Activated T-helper 2 cell treated with anti-CD3 and anti-CD28 coated beads, Interferon-gamma antibody, Interleukin-2, Interleukin-4, amounts not matched to agents 10 μg/mL and 5 μg/mL and 100 μg/mL, durations not matched to agents 14 hours and 24 hours and 36 hours (primary cell): ENCODE data around the gene CCL7. TPM values are rescaled to one million over a fixed set of nuclear protein-coding genes. Genes with fewer than 3 reads are reported as not detected.

Experiments used
- DNase-seq: peaks from one replicate; pipeline ENCODE4 v3.0.0; 2021; ENCODE audit warnings: low spot score
- H3K27ac Mint-ChIP-seq: one replicate; pipeline ENCODE4 v1.8.0; 2021; ENCODE audit warnings: mixed read lengths
- H3K27me3 Mint-ChIP-seq: one replicate; pipeline ENCODE4 v1.8.0; 2021; ENCODE audit warnings: low read depth, mixed read lengths
- H3K36me3 Mint-ChIP-seq: one replicate; pipeline ENCODE4 v1.8.0; 2021; ENCODE audit warnings: low read depth, mixed read lengths
- H3K4me1 Mint-ChIP-seq: one replicate; pipeline ENCODE4 v1.8.0; 2021; ENCODE audit warnings: low read depth, mixed read lengths
- H3K4me3 Mint-ChIP-seq: one replicate; pipeline ENCODE4 v1.8.0; 2021; ENCODE audit warnings: low read depth, mild to moderate bottlenecking, moderate library complexity, mixed read lengths
- H3K9me3 Mint-ChIP-seq: one replicate; pipeline ENCODE4 v1.8.0; 2021; ENCODE audit warnings: mixed read lengths
- intact Hi-C: fragments of 100-400 bp; cut with micrococcal nuclease; formaldehyde crosslinking; loops from one replicate; pipeline ENCODE4 v1.15.1; 2023
- total RNA-seq: library from RNA; stranded (reverse); gene quantifications from 2 replicates; pipeline ENCODE4 v1.2.3, GENCODE V29; 2022

CCL7 gene
- total RNA-seq, 1 donor from 2014 or later = not detected

- intact Hi-C loops = no loop called here
- H3K27ac Mint-ChIP-seq = no peak overlapping the region
Measured at GRCh38 chr17:34265711-34266110, 4.3 kb upstream of the CCL7 start.

DNA sequence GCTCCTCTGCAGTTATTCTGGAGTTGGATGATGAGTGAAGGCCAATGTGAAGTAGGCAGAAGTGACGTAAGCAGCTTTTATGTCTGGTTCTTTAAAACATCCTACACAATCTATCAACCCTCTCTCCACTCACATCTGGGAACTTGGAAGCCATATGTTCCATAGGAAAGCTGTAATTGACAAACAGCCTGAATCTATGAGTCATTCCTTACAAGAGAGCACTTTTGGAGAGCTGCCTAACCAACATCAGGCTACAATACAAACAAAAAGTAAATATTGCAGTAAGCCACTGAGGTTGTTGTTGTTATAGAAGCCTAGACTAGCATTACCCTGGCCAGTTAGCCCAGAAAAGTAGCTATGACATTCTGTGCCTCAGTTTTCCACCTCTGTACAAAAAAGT lies 5.9 kb downstream of the CCL7 start:
- no peak for DNase-seq
- no peaks in the 10 kb centered on the region for H3K9me3 Mint-ChIP-seq
- no peak overlapping the region for H3K27ac Mint-ChIP-seq
- intact Hi-C loops = no loop called here
- no peak overlapping the region for H3K4me3 Mint-ChIP-seq
- no peaks in the 10 kb centered on the region for H3K4me1 Mint-ChIP-seq
- H3K36me3 Mint-ChIP-seq = no peaks in the 10 kb centered on the region
- H3K27me3 Mint-ChIP-seq = peaks cover 46% of the 10 kb centered on the region

More at GRCh38 chr17:34265711-34266110, 4.3 kb upstream of the CCL7 start:
- H3K9me3 Mint-ChIP-seq = no peaks in the 10 kb centered on the region
- H3K4me1 Mint-ChIP-seq = peaks cover 3% of the 10 kb centered on the region
- no peaks in the 10 kb centered on the region for H3K36me3 Mint-ChIP-seq
- peaks cover 42% of the 10 kb centered on the region for H3K27me3 Mint-ChIP-seq
- DNase-seq = no peak
- no peak overlapping the region for H3K4me3 Mint-ChIP-seq

- Mint-ChIP-seq H3K36me3 (no peaks in the 10 kb centered on the region), H3K4me3 (no peak overlapping the region), H3K9me3 (no peaks in the 10 kb centered on the region), H3K27me3 (peaks cover 48% of the 10 kb centered on the region), H3K4me1 (no peaks in the 10 kb centered on the region), H3K27ac (no peak overlapping the region)
- DNase-seq = no peak
- intact Hi-C loops = no loop called here
Measured at GRCh38 chr17:34276826-34277225, 6.8 kb downstream of the CCL7 start.

DNA sequence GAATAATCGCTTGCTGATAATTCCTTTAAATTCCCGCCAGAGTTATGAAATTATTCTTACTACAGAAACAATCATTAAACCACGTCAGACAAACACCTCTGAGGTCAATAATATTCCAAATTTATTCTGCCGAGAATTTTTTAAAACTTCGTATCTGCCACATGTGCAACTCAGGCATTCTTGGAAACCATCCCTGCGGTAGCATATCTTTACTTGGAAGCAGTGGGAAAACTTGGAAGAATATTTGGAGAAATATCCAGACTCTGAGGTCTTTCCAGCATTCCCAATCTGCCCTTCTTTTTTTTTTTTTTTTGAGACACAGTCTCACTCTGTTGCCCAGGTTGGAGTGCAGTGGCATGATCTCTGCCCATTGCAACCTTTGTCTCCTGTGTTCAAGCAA lies 13.6 kb downstream of the CCL7 start:
- Mint-ChIP-seq H3K9me3 (no peaks in the 10 kb centered on the region), H3K4me3 (no peak overlapping the region), H3K27me3 (peaks cover 35% of the 10 kb centered on the region), H3K36me3 (no peaks in the 10 kb centered on the region), H3K27ac (no peak overlapping the region), H3K4me1 (no peaks in the 10 kb centered on the region)
- intact Hi-C loops = no loop called here
- DNase-seq = no peak

- DNase-seq = no peak
- intact Hi-C loops = no loop called here
- Mint-ChIP-seq H3K4me1 (no peaks in the 10 kb centered on the region), H3K36me3 (no peaks in the 10 kb centered on the region), H3K4me3 (no peak within 1 kb of the TSS), H3K27me3 (peaks cover 26% of the 10 kb centered on the region), H3K9me3 (no peaks in the 10 kb centered on the region), H3K27ac (no peak within 1 kb of the TSS)
Measured at GRCh38 chr17:34285286-34285792, 15.3 kb downstream of the CCL7 start, which contains the start of gene CCL11. TSS of gene CCL11 (plus strand) at chr17:34285742. CDS start at chr17:34285809, 67 bp downstream.

DNA sequence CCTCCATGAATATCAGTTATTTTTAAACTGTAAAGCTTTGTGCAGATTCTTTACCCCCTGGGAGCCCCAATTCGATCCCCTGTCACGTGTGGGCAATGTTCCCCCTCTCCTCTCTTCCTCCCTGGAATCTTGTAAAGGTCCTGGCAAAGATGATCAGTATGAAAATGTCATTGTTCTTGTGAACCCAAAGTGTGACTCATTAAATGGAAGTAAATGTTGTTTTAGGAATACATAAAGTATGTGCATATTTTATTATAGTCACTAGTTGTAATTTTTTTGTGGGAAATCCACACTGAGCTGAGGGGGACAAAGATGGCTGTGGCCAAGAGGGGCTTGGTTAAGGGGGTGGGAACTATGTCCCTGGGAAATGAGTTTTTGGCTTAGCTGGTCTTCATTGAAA lies 17.9 kb downstream of the CCL7 start:
- H3K4me3 Mint-ChIP-seq = no peak overlapping the region
- H3K27me3 Mint-ChIP-seq = peaks cover 19% of the 10 kb centered on the region
- H3K36me3 Mint-ChIP-seq = no peaks in the 10 kb centered on the region
- no peaks in the 10 kb centered on the region for H3K4me1 Mint-ChIP-seq
- intact Hi-C loops = no loop called here
- no peak for DNase-seq
- H3K9me3 Mint-ChIP-seq = no peaks in the 10 kb centered on the region
- H3K27ac Mint-ChIP-seq = no peak overlapping the region

GRCh38 chr17:34290586-34290985 lies 20.6 kb downstream of the CCL7 start:
- Mint-ChIP-seq H3K4me3 (no peak overlapping the region), H3K9me3 (no peaks in the 10 kb centered on the region), H3K27ac (no peak overlapping the region), H3K27me3 (peaks cover 19% of the 10 kb centered on the region), H3K36me3 (no peaks in the 10 kb centered on the region), H3K4me1 (no peaks in the 10 kb centered on the region)
- intact Hi-C loops = no loop called here
- DNase-seq = no peak

DNA sequence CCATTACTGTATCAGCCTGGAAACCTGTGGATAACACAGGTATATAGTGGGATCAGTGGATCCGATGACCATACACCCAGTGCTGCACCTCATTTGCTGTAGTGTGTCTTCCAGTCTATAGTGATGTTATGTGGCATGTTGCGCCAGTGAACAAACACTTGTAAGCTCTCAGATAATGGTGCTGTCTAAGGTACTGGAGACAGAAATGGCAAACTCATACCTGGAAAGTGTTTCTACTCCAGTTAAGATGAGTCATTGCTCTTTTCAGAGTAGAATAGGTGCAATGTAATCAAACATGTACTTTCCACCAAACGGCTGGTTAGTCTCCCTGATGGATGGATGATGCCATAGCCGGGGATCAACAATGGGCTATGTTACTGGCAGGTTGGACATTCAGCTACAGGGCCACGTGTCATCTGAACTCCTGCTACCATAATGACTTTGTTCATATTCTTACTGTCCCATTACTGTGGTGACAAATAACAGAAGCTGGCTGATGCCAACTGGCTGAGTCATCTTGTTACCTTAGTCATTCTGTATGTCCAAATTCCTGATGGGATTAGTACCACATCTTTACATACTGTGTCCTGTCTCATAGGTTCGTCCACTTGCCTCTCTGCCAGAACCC lies 21.8 kb downstream of the CCL7 start:
- H3K36me3 Mint-ChIP-seq = no peaks in the 10 kb centered on the region
- no peak for DNase-seq
- H3K4me1 Mint-ChIP-seq = no peaks in the 10 kb centered on the region
- no peak overlapping the region for H3K27ac Mint-ChIP-seq
- H3K4me3 Mint-ChIP-seq = no peak overlapping the region
- H3K27me3 Mint-ChIP-seq = peaks cover 18% of the 10 kb centered on the region
- H3K9me3 Mint-ChIP-seq = no peaks in the 10 kb centered on the region
- intact Hi-C loops = no loop called here

GRCh38 chr17:34299027-34299426 lies 29.0 kb downstream of the CCL7 start:
- H3K36me3 Mint-ChIP-seq = no peaks in the 10 kb centered on the region
- no peak overlapping the region for H3K4me3 Mint-ChIP-seq
- no peak overlapping the region for H3K27ac Mint-ChIP-seq
- H3K4me1 Mint-ChIP-seq = peaks cover 10% of the 10 kb centered on the region
- intact Hi-C loops = no loop called here
- DNase-seq = no peak
- no peaks in the 10 kb centered on the region for H3K9me3 Mint-ChIP-seq
- H3K27me3 Mint-ChIP-seq = peaks cover 10% of the 10 kb centered on the region

- H3K27me3 Mint-ChIP-seq = peaks cover 15% of the 10 kb centered on the region
- no peaks in the 10 kb centered on the region for H3K36me3 Mint-ChIP-seq
- H3K9me3 Mint-ChIP-seq = no peaks in the 10 kb centered on the region
- no peak for DNase-seq
- peaks cover 10% of the 10 kb centered on the region for H3K4me1 Mint-ChIP-seq
- no peak overlapping the region for H3K27ac Mint-ChIP-seq
- intact Hi-C loops = no loop called here
- no peak overlapping the region for H3K4me3 Mint-ChIP-seq
Measured at GRCh38 chr17:34299956-34300577, 30.0 kb downstream of the CCL7 start.

DNA sequence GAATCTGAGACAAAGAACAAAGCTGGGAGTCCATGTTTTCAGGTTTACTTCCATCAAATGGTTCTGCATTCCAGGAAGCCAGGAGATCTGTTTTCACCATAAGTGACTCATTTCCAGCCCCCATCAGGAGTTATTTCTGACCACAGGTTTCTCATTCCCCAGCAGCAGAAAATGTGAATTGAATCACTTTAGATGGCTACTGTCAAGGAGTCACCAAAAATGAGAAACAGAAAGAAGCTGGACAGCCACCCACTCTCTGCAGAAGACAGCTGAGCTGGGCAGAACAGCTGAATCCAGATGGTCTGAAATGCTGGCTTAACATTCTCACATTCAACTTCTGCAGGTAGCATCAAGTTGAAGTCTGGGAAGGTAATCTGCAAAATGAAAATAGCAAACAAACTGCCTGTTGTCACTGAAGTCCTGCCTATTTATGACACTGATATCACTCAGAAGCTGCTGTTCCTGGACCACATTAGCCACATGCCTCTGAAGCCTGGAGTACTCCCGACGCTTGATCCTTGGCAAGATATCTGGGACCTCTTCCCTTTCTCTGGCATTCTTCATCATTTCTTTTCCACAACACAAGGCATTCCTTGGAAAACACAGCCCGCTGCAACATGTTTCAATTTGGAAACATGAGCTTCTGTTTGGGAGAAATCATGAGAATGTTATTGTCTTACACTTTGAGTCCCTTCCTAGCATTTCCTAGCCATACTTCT lies 30.8 kb downstream of the CCL7 start:
- H3K4me3 Mint-ChIP-seq = no peak overlapping the region
- no peak for DNase-seq
- no peak overlapping the region for H3K27ac Mint-ChIP-seq
- H3K27me3 Mint-ChIP-seq = peaks cover 15% of the 10 kb centered on the region
- intact Hi-C loops = no loop called here
- H3K36me3 Mint-ChIP-seq = no peaks in the 10 kb centered on the region
- peaks cover 10% of the 10 kb centered on the region for H3K4me1 Mint-ChIP-seq
- H3K9me3 Mint-ChIP-seq = no peaks in the 10 kb centered on the region

GRCh38 chr17:34301986-34302385 lies 32.0 kb downstream of the CCL7 start:
- no peak overlapping the region for H3K4me3 Mint-ChIP-seq

DNA sequence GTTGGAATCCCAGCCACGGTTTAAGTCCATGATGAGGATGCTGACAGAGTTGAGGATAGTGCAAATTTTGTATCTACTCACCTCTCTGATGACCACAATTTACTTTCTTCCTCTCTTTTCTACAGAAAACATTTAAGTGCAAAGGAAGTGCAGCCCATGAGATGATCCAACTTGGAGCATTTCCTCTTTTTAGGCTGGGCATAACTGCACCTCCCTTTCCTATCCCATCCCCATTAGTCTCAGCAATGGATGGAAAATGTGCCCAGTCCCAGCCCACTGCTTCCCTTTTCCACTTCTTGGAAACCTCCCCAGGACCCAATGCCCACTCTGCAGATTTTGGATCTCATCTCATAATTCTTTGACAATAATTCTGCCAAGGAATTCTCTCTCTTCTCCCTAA lies 32.6 kb downstream of the CCL7 start:
- Mint-ChIP-seq H3K9me3 (no peaks in the 10 kb centered on the region), H3K4me3 (no peak overlapping the region), H3K27me3 (peaks cover 16% of the 10 kb centered on the region), H3K27ac (no peak overlapping the region), H3K36me3 (no peaks in the 10 kb centered on the region), H3K4me1 (peaks cover 15% of the 10 kb centered on the region)
- intact Hi-C loops = no loop called here
- DNase-seq = no peak

More at GRCh38 chr17:34301986-34302385, 32.0 kb downstream of the CCL7 start:
- no peak overlapping the region for H3K27ac Mint-ChIP-seq
- no peaks in the 10 kb centered on the region for H3K36me3 Mint-ChIP-seq
- peaks cover 15% of the 10 kb centered on the region for H3K27me3 Mint-ChIP-seq
- H3K9me3 Mint-ChIP-seq = no peaks in the 10 kb centered on the region
- intact Hi-C loops = no loop called here
- DNase-seq = no peak
- H3K4me1 Mint-ChIP-seq = peaks cover 13% of the 10 kb centered on the region
